Heart left ventricle (tissue), 16 donors: ENCODE measurements around the gene S100A7A. TPM values are rescaled to one million over a fixed set of nuclear protein-coding genes. Genes with fewer than 3 reads are reported as not detected.
"Not testable (repeated sequence)": the region's sequence is repeated elsewhere in the genome, so short reads cannot be mapped to it uniquely, and the experiment has no call there.

Experiments
- ATAC-seq, 4 donors: fragments of 200-7000 bp; cut with Tn5 transposase; one replicate each; pipeline ENCODE4 v1.9.1; 2020 to 2022; ENCODE audit warnings: moderate library complexity in 4 of 4, mild to moderate bottlenecking in 3 of 4, moderate number of reproducible peaks in 1 of 4
- DNase-seq, 5 donors: peaks; one replicate each; pipeline ENCODE4 v3.0.0-alpha.2; 2020
- H3K27ac ChIP-seq, 12 donors: fragments of 200-600 bp; sonication (generic) in 4 of 12; one replicate each; pipeline versions ENCODE4 v1.5.0 to v1.8.0; 2016 to 2022; ENCODE audit warnings: mild to moderate bottlenecking in 2 of 12
- H3K27me3 ChIP-seq, 9 donors: fragments of 200-600 bp; sonication (generic) in 2 of 9; one replicate each; pipeline versions ENCODE4 v1.5.1 to v1.8.0; 2016 to 2022; ENCODE audit warnings: mild to moderate bottlenecking in 3 of 9
- H3K36me3 ChIP-seq, 9 donors: fragments of 200-600 bp; sonication (generic) in 2 of 9; one replicate each; pipeline versions ENCODE4 v1.5.0 to v1.8.0; 2018 to 2022; ENCODE audit warnings: mild to moderate bottlenecking in 2 of 9
- H3K4me1 ChIP-seq, 12 donors: fragments of 200-600 bp; sonication (generic) in 4 of 12; one replicate each; pipeline versions ENCODE4 v1.5.0 to v1.8.0; 2016 to 2022; ENCODE audit warnings: mild to moderate bottlenecking in 3 of 12
- H3K4me3 ChIP-seq, 12 donors: fragments of 200-600 bp; sonication (generic) in 4 of 12; one replicate each; pipeline versions ENCODE4 v1.5.0 to v1.8.0; 2017 to 2022; ENCODE audit warnings: mild to moderate bottlenecking in 9 of 12, moderate library complexity in 4 of 12
- H3K9me3 ChIP-seq, 12 donors: fragments of 200-600 bp; sonication (generic) in 4 of 12; one replicate each; pipeline versions ENCODE4 v1.5.0 to v1.8.0; 2016 to 2022; ENCODE audit warnings: mild to moderate bottlenecking in 1 of 12
- POLR2A ChIP-seq, 2 donors: fragments of 450-650 bp; IDR thresholded peaks; one replicate each; pipeline ENCODE4 v1.6.1; 2017; ENCODE audit warnings: antibody characterized with exemption in 2 of 2, mild to moderate bottlenecking in 2 of 2, moderate library complexity in 2 of 2
- WGBS, 4 donors: extraction: QIAGEN DNeasy Blood & Tissue Kit in 2 of 4; methylation state at CpG; one replicate each; pipeline versions ENCODE4 v1.1.5 to v1.1.7; 2013 to 2018; 5-methylcytosine and 5-hydroxymethylcytosine counted together
- intact Hi-C, 10 donors: fragments of 100-400 bp; cut with DNase I; formaldehyde crosslinking; loops; one replicate each; pipeline versions ENCODE4 v1.11.1 to v1.14.2; 2022
- polyA plus RNA-seq, 2 donors: library from polyadenylated mRNA; stranded (reverse); fragments of 200-250 nt; gene quantifications; one replicate each; pipeline ENCODE4 v1.2.3, GENCODE V29; 2013
- total RNA-seq, 9 donors: library from RNA; depleted of rRNA in 2 of 9; stranded (reverse); fragments of >200 nt in 2 of 9; fragmentation: NEBNext Ultra II Directional in 3 of 9; extraction: Animal tissue kit (Norgen Biotek cat#: 25700) in 3 of 9; gene quantifications; one replicate each; pipeline versions ENCODE4 v1.1.0 to v1.2.4, GENCODE V29; 2016 to 2023
- TF ChIP-seq, protein P1 (sequence below), 12 donors: fragments of 200-600 bp; sonication (generic) in 4 of 12; IDR thresholded peaks; one replicate each; pipeline versions ENCODE4 v1.5.0 to v1.8.0; 2018 to 2022; ENCODE audit warnings: antibody characterized with exemption in 12 of 12, mild to moderate bottlenecking in 5 of 12
- donor health status: ischemic (EF 13 %, LVEDD 7.1; RV severe dilation, severe dysfunction).
- donor health status: healthy with polysubstance abuse.
- donor health status: DM: no; HTN: yes; CAD: no.
- donor health status: DM: no; HTN: no; CAD: no.
- donor health status: ischemic (EF 25% LVEDD 6.9; RV normal size, moderate dysfunction).
- donor health status: ischemic (EF 25% LVEDD 5.7; RV mildly dilated, moderate dysfunction).
- donor health status: healthy.
- donor health status: DM: yes; HTN: yes; CAD: no.
- donor health status: ischemic (EF 35%, LVEDD 5.7; RV mildly dilated, moderate dysfunction).
- donor health status: nonischemic (EF 11% LVEDD 7.7; RV severe dilation, severe dysfunction).
- donor health status: DM: yes; HTN: yes; CAD: no.
- donor health status: PGD.
- donor health status: ischemic (EF 29% LVEDD 5.4; RV normal size, mild dysfunction).
- donor health status: nonischemic (EF 23%, LVEDD 6.1; RV moderate dilation, normal function).

Gene S100A7A
- total and polyA plus RNA-seq, 11 donors = not detected

DNA sequence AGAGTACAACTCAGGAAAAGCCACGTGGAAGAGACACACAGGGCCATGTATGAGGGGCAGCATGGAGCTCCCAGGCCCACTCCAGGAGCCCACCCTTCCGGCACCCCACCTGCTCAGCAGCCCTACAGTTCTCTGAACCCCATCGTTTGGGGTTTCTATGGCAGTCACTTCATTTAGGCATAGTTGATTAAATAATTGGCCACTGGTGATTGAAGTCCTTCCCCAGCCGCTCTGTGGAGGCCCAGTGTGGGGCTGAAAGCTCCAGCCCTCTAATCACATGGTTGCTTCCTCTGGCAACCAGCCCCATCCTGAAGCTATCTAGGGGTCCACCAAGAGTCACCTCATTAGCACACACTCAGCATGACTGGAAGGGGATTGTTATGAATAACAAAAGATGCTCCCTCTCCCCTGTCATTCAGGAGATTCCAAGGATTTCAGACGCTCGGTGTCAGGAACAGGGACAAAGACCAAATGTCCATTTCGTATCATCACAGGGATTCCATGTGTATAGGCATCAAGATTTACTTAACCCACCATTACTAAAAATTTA is 12.2 kb upstream of the S100A7A start:
- 72 to 83% (median 79%) methylated on average over 7 of the region's 7 CpGs for WGBS, 4 donors
- Histone ChIP-seq H3K27ac (no peak overlapping the region), H3K36me3 (no peaks in the 10 kb centered on the region), H3K4me3 (no peak overlapping the region), H3K27me3 (peaks cover 0 to 26% (median 3%) of the 10 kb centered on the region in 9 donors), H3K9me3 (no peaks in the 10 kb centered on the region), H3K4me1 (peaks cover 0 to 7% (median 0%) of the 10 kb centered on the region in 12 donors)
- DNase-seq (no peak), ATAC-seq (no peak)
- intact Hi-C loops = loop anchor here in 1 of 10 donors (10.0 kb wide), 1 partner anchor 49 kb away; the partner anchor contains the start of gene S100A9
- TF ChIP-seq, protein P1, sequence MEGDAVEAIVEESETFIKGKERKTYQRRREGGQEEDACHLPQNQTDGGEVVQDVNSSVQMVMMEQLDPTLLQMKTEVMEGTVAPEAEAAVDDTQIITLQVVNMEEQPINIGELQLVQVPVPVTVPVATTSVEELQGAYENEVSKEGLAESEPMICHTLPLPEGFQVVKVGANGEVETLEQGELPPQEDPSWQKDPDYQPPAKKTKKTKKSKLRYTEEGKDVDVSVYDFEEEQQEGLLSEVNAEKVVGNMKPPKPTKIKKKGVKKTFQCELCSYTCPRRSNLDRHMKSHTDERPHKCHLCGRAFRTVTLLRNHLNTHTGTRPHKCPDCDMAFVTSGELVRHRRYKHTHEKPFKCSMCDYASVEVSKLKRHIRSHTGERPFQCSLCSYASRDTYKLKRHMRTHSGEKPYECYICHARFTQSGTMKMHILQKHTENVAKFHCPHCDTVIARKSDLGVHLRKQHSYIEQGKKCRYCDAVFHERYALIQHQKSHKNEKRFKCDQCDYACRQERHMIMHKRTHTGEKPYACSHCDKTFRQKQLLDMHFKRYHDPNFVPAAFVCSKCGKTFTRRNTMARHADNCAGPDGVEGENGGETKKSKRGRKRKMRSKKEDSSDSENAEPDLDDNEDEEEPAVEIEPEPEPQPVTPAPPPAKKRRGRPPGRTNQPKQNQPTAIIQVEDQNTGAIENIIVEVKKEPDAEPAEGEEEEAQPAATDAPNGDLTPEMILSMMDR (IDR thresholded peaks at IDR 0.05) = no peak
- TF ChIP-seq POLR2A (IDR thresholded peaks at IDR 0.05) = no peak

DNA sequence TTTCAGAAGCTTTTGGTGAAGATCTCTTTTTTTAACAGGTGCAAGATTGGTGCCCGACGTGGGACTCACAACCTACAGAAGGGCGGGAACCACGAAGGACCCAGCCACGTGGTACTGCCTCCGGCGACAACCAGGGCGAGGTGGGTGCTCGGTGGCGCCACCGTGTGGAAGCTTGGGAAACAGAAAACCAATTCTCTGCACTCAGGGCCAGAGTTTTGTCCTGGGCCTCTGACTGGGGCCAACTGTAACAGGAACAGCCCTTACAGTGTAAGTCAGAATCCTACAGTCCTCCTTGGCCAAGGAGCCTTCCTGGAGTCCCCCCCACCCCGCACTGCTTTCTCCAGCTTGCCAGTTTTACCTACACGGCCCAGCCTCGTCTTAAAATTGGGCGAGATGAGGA is 11.6 kb upstream of the S100A7A start:
- WGBS, 4 donors = 35 to 44% (median 42%) methylated on average over 15 of the region's 15 CpGs

GRCh38 chr1:153405825-153406599 is 10.3 kb upstream of the S100A7A start:
- not testable (repeated sequence) for DNase-seq, H3K36me3 ChIP-seq, H3K9me3 ChIP-seq, H3K27ac ChIP-seq, H3K4me1 ChIP-seq, H3K4me3 ChIP-seq, ATAC-seq
- intact Hi-C loops = loop anchor here in 1 of 10 donors (10.0 kb wide), 1 partner anchor 51 kb away; the partner anchor contains the start of gene S100A9
- 71 to 81% (median 76%) methylated on average over 6 of the region's 6 CpGs for WGBS, 4 donors
- H3K27me3 ChIP-seq = peaks cover 0 to 26% (median 3%) of the 10 kb centered on the region in 9 donors

More for the DNA sequence above, 11.6 kb upstream of the S100A7A start:
- Histone ChIP-seq H3K4me3 (no peak overlapping the region), H3K27me3 (peaks cover 0 to 26% (median 3%) of the 10 kb centered on the region in 9 donors), H3K36me3 (no peaks in the 10 kb centered on the region), H3K9me3 (no peaks in the 10 kb centered on the region), H3K27ac (no peak overlapping the region), H3K4me1 (peaks cover 0 to 7% (median 0%) of the 10 kb centered on the region in 12 donors)
- intact Hi-C loops = loop anchor here in 1 of 10 donors (10.0 kb wide), 1 partner anchor 50 kb away; the partner anchor contains the start of gene S100A9
- peak in 2 of 4 donors; percentile 54 to 63 for ATAC-seq
- DNase-seq = peak in 3 of 5 donors; percentile 52 to 76 (median 65)
- no peak for TF ChIP-seq POLR2A (IDR thresholded peaks at IDR 0.05)
- TF ChIP-seq, protein P1 (IDR thresholded peaks at IDR 0.05) = peak in 10 of 12 donors; percentile 17 to 66 (median 35)

GRCh38 chr1:153407274-153407673 is 9.0 kb upstream of the S100A7A start:
- H3K4me1 ChIP-seq, H3K4me3 ChIP-seq, DNase-seq, H3K27ac ChIP-seq, H3K9me3 ChIP-seq, ATAC-seq, H3K36me3 ChIP-seq: not testable (repeated sequence)
- WGBS, 4 donors = 52 to 69% (median 60%) methylated on average over 11 of the region's 11 CpGs
- peaks cover 0 to 26% (median 3%) of the 10 kb centered on the region in 9 donors for H3K27me3 ChIP-seq
- intact Hi-C loops = loop anchor here in 1 of 10 donors (10.0 kb wide), 1 partner anchor 52 kb away; the partner anchor contains the start of gene S100A9

- H3K4me1 ChIP-seq, H3K27ac ChIP-seq, H3K9me3 ChIP-seq, ATAC-seq, H3K4me3 ChIP-seq, intact Hi-C loops, DNase-seq, H3K36me3 ChIP-seq: not testable (repeated sequence)
- H3K27me3 ChIP-seq = peaks cover 0 to 11% (median 0%) of the 10 kb centered on the region in 9 donors
These were observed 2.4 kb upstream of the S100A7A start for GRCh38 chr1:153413961-153414360.
